ENCODE results near the gene TAF1. TPM values are rescaled to one million over a fixed set of nuclear protein-coding genes. Genes with fewer than 3 reads are reported as not detected.
"Not testable (repeated sequence)": the region's sequence is repeated elsewhere in the genome, so short reads cannot be mapped to it uniquely, and the experiment has no call there.

The TAF1 gene, protein sequence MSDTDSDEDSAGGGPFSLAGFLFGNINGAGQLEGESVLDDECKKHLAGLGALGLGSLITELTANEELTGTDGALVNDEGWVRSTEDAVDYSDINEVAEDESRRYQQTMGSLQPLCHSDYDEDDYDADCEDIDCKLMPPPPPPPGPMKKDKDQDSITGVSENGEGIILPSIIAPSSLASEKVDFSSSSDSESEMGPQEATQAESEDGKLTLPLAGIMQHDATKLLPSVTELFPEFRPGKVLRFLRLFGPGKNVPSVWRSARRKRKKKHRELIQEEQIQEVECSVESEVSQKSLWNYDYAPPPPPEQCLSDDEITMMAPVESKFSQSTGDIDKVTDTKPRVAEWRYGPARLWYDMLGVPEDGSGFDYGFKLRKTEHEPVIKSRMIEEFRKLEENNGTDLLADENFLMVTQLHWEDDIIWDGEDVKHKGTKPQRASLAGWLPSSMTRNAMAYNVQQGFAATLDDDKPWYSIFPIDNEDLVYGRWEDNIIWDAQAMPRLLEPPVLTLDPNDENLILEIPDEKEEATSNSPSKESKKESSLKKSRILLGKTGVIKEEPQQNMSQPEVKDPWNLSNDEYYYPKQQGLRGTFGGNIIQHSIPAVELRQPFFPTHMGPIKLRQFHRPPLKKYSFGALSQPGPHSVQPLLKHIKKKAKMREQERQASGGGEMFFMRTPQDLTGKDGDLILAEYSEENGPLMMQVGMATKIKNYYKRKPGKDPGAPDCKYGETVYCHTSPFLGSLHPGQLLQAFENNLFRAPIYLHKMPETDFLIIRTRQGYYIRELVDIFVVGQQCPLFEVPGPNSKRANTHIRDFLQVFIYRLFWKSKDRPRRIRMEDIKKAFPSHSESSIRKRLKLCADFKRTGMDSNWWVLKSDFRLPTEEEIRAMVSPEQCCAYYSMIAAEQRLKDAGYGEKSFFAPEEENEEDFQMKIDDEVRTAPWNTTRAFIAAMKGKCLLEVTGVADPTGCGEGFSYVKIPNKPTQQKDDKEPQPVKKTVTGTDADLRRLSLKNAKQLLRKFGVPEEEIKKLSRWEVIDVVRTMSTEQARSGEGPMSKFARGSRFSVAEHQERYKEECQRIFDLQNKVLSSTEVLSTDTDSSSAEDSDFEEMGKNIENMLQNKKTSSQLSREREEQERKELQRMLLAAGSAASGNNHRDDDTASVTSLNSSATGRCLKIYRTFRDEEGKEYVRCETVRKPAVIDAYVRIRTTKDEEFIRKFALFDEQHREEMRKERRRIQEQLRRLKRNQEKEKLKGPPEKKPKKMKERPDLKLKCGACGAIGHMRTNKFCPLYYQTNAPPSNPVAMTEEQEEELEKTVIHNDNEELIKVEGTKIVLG (N-terminal part only)
- 10 to 100 TPM; 24.3 to 26.3 TPM for total RNA-seq

DNA sequence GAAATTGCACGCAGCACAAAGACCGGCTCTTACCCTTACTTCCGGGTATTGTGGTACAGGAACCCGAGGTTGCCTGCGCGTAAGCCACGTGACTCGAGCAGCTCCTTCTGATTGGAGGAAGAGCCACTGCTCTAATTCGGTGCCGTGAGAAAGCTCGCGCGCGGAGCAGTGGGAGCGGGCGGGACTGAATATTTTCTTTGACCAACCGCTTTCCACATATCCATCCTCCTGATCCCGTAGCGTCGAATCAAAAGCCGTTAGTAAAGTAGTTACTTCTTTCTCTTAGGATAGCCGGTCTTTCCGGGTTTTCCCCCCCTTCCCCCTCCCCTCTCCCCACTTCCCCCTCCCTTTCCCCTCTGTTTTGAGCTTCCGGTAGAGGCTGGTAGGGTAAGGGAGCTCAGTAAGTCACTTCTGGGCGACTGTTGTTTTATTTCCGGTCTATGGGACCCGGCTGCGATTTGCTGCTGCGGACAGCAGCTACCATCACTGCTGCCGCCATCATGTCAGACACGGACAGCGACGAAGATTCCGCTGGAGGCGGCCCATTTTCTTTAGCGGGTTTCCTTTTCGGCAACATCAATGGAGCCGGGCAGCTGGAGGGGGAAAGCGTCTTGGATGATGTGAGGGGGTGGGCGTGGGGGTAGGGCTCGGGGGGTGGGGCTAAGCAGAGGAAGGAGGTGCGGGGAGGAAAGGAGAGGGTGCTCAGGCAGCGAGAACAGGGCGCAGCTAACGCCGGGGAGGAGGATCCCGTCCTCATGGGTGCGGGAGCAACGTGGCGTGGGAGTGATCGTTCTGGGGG, at the start of gene TAF1:
TSS of gene TAF1 (plus strand) at position 483 of the 799 bp plus-strand sequence. CDS start at position 501, 18 bp downstream.
- ChIA-PET CTCF (interaction anchor here (1.1 to 1.3 kb wide), 2 partner anchors 83 to 184 kb away, joined by 3 to 5 read pairs; partner anchors contain the start of gene NONO), POLR2A (interaction anchor here (1.0 to 2.6 kb wide), 9 partner anchors 13 to 298 kb away, joined by 3 to 23 read pairs (median 4); partner anchors contain the start of genes ITGB1BP2, NONO, OGT and SNX12)
- intact Hi-C loops (cut with micrococcal nuclease) = loop anchor here (1.0 to 5.0 kb wide), 8 partner anchors 83 to 298 kb away; partner anchors contain the start of genes FOXO4, IL2RG, NONO and OGT
- Mint-ChIP-seq H3K4me3 (peak within 1 kb of the TSS; percentile 91), H3K27ac (peak within 1 kb of the TSS; percentile 99), H3K36me3 (peaks cover 10% of the 10 kb centered on the region), H3K27me3 (no peaks in the 10 kb centered on the region), H3K9me3 (no peaks in the 10 kb centered on the region), H3K4me1 (ENCODE audit: low read depth) (peaks cover 17% of the 10 kb centered on the region)
- peak; percentile 95 for DNase-seq

DNA sequence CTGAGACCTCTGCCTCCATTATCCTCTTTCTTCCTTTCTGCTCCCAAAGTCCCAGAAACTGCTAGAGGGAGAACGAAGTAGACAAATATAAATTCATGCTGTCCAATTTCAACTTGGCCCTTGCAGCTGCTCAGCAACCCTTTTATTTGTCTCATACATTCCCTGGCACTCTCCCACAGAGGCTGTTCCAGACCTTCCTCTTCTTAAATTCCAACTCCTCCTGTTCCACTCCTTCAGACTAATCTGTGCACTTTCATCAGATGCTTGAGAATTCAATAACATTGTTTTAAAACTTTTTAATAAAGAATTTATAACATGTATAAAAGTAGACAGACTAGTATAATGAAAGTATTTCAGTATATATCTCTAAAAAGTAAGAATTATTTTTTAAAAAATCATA, 49.2 kb upstream of the TAF1 start:
- CTCF ChIA-PET; H3K27me3 Mint-ChIP-seq; H3K27ac Mint-ChIP-seq; DNase-seq; POLR2A ChIA-PET; intact Hi-C loops (cut with micrococcal nuclease); H3K9me3 Mint-ChIP-seq; H3K4me1 Mint-ChIP-seq (ENCODE audit: low read depth); H3K36me3 Mint-ChIP-seq; H3K4me3 Mint-ChIP-seq: not testable (repeated sequence)

GRCh38 chrX:71320126-71320525, 46.0 kb upstream of the TAF1 start:
- Mint-ChIP-seq H3K27me3 (no peaks in the 10 kb centered on the region), H3K9me3 (peaks cover 2% of the 10 kb centered on the region), H3K27ac (no peak overlapping the region), H3K4me1 (ENCODE audit: low read depth) (no peaks in the 10 kb centered on the region), H3K4me3 (no peak overlapping the region), H3K36me3 (peaks cover 6% of the 10 kb centered on the region)
- intact Hi-C loops (cut with micrococcal nuclease) = no loop called here
- POLR2A ChIA-PET = no interaction called here
- DNase-seq = no peak
- CTCF ChIA-PET = no interaction called here

- no peak for DNase-seq
- no peak overlapping the region for H3K27ac Mint-ChIP-seq
- no peak overlapping the region for H3K4me3 Mint-ChIP-seq
- H3K27me3 Mint-ChIP-seq = no peaks in the 10 kb centered on the region
- peaks cover 9% of the 10 kb centered on the region for H3K36me3 Mint-ChIP-seq
- peaks cover 4% of the 10 kb centered on the region for H3K9me3 Mint-ChIP-seq
- intact Hi-C loops (cut with micrococcal nuclease) = no loop called here
- POLR2A ChIA-PET = no interaction called here
- CTCF ChIA-PET = no interaction called here
- no peaks in the 10 kb centered on the region for H3K4me1 Mint-ChIP-seq (ENCODE audit: low read depth)
Observed at GRCh38 chrX:71321731-71322130, 44.4 kb upstream of the TAF1 start.

- H3K4me1 Mint-ChIP-seq (ENCODE audit: low read depth); H3K4me3 Mint-ChIP-seq; intact Hi-C loops (cut with micrococcal nuclease); H3K27ac Mint-ChIP-seq; H3K27me3 Mint-ChIP-seq; H3K9me3 Mint-ChIP-seq; CTCF ChIA-PET; DNase-seq: not testable (repeated sequence)
- H3K36me3 Mint-ChIP-seq = peaks cover 17% of the 10 kb centered on the region
- POLR2A ChIA-PET = interaction anchor here (0.9 kb wide), 1 partner anchor 10 kb away, joined by 3 read pairs; no protein-coding TSS in a partner anchor
Observed at GRCh38 chrX:71324452-71324851, 41.7 kb upstream of the TAF1 start.

- no peak overlapping the region for H3K4me3 Mint-ChIP-seq
- peaks cover 7% of the 10 kb centered on the region for H3K9me3 Mint-ChIP-seq
- CTCF ChIA-PET = no interaction called here
- POLR2A ChIA-PET = no interaction called here
- no peaks in the 10 kb centered on the region for H3K4me1 Mint-ChIP-seq (ENCODE audit: low read depth)
- intact Hi-C loops (cut with micrococcal nuclease) = no loop called here
- peaks cover 19% of the 10 kb centered on the region for H3K36me3 Mint-ChIP-seq
- H3K27me3 Mint-ChIP-seq = no peaks in the 10 kb centered on the region
- DNase-seq = no peak
- H3K27ac Mint-ChIP-seq = no peak overlapping the region
Observed at GRCh38 chrX:71326394-71326793, 39.8 kb upstream of the TAF1 start.

DNA sequence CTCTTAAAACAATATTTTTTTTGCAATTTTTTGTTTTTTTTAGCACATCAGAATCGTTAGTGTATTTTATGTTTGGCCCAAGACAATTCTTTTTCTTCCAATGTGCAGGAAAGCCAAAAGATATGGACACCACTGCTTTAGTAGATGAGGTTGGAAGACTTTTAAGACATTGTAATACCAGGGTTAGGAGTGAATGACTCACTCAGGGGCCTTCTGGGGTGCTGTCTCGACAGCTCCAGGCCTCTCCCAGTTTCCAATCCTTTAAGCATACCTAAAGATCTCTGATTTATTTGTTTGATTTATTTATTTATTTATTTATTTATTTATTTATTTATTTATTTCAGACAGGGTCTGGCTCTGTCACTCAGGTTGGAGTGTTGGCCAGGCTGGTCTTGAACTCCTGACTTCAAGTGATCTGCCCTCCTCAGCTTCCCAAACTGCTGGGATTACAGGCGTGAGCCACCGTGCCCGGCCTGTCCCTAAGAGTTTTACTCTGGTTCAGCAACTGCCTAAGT, 16.9 kb upstream of the TAF1 start:
- H3K4me1 Mint-ChIP-seq (ENCODE audit: low read depth); H3K27me3 Mint-ChIP-seq; H3K9me3 Mint-ChIP-seq; H3K36me3 Mint-ChIP-seq; POLR2A ChIA-PET; H3K4me3 Mint-ChIP-seq; DNase-seq; intact Hi-C loops (cut with micrococcal nuclease); H3K27ac Mint-ChIP-seq; CTCF ChIA-PET: not testable (repeated sequence)

DNA sequence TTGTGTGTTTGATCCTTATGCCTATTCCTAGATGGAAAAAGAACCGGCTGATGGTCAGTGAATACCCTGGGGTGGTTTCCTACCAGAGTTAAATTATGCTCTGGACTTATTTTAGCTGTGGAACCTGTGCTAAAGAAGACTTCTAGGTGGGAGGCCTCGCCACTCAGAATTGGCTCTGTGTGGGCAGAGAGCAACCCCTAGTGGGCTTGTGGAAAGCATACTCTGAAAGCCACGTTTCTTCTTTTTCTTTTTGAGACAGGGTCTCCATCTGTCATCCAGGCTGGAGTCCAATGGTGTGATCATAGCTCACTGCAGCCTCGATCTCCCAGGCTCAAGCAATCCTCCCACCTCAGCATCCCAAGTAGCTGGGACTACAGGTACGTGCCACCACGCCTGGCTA, 16.3 kb upstream of the TAF1 start:
- H3K4me1 Mint-ChIP-seq (ENCODE audit: low read depth); H3K36me3 Mint-ChIP-seq; H3K27me3 Mint-ChIP-seq; H3K9me3 Mint-ChIP-seq; H3K4me3 Mint-ChIP-seq; intact Hi-C loops (cut with micrococcal nuclease); H3K27ac Mint-ChIP-seq; CTCF ChIA-PET; DNase-seq; POLR2A ChIA-PET: not testable (repeated sequence)

DNA sequence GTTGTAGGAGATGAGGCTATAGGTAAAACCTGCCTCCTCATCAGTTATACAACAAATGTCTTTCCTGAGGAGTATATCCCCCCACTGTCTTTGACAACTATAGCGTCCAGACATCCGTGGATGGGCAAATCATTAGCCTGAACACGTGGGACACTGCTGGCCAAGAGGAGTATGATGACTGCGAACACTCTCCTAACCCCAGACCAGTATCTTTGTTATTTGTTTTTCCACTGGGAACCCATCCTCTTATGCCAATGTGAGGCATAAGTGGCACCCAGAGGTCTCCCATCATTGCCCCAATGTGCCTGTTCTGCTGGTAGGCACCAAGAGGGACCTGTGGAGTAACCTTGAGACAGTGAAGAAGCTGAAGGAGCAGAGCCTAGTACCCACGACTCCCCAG, 13.7 kb upstream of the TAF1 start:
- POLR2A ChIA-PET = interaction anchor here (0.6 to 1.4 kb wide), 2 partner anchors 13 to 230 kb away, joined by 4 to 7 read pairs; partner anchors contain the start of gene TAF1
- H3K27ac Mint-ChIP-seq; H3K4me3 Mint-ChIP-seq; H3K36me3 Mint-ChIP-seq; DNase-seq; H3K27me3 Mint-ChIP-seq; H3K9me3 Mint-ChIP-seq; CTCF ChIA-PET; intact Hi-C loops (cut with micrococcal nuclease); H3K4me1 Mint-ChIP-seq (ENCODE audit: low read depth): not testable (repeated sequence)

GRCh38 chrX:71364221-71364620, 1.9 kb upstream of the TAF1 start:
- Mint-ChIP-seq H3K27me3 (no peaks in the 10 kb centered on the region), H3K27ac (no peak overlapping the region), H3K4me3 (no peak overlapping the region), H3K36me3 (peaks cover 5% of the 10 kb centered on the region), H3K9me3 (no peaks in the 10 kb centered on the region), H3K4me1 (ENCODE audit: low read depth) (peaks cover 10% of the 10 kb centered on the region)
- ChIA-PET CTCF (no interaction called here), POLR2A (interaction anchor here (0.7 kb wide), 1 partner anchor 274 kb away, joined by 5 read pairs; no protein-coding TSS in a partner anchor)
- DNase-seq = no peak
- intact Hi-C loops (cut with micrococcal nuclease) = no loop called here

Data from activated CD4-positive, alpha-beta memory T cell treated with anti-CD3 and anti-CD28 coated beads for 36 hours (primary cell).